NCI-H510A (cell line): ENCODE results near the gene WNT8B.
A peak's percentile ranks its signal among the peaks of the same experiment; 100 is the strongest.

Source experiments
- DNase-seq: peaks from one replicate; lab custom pipeline; 2025; lab: John Stamatoyannopoulos, UW

WNT8B gene

GRCh38 chr10:100483876-100484666 lies 21.3 kb downstream of the WNT8B start:
- no peak for DNase-seq

GRCh38 chr10:100485366-100485765 lies 22.6 kb downstream of the WNT8B start:
- no peak for DNase-seq

GRCh38 chr10:100485801-100486495 lies 23.1 kb downstream of the WNT8B start:
- DNase-seq, result no peak

GRCh38 chr10:100487529-100487928 lies 24.7 kb downstream of the WNT8B start:
- DNase-seq, result no peak

- no peak for DNase-seq
These were observed 26.6 kb downstream of the WNT8B start for GRCh38 chr10:100489396-100489795.

- DNase-seq, result no peak
These were observed 27.7 kb downstream of the WNT8B start for GRCh38 chr10:100490531-100490930.

- no peak for DNase-seq
These were observed 33.8 kb downstream of the WNT8B start for GRCh38 chr10:100496567-100496966.

- DNase-seq, result no peak
These were observed 35.2 kb downstream of the WNT8B start for GRCh38 chr10:100498059-100498458.

- DNase-seq, result no peak
These were observed 38.6 kb downstream of the WNT8B start for GRCh38 chr10:100501423-100501822.

GRCh38 chr10:100502926-100503494 lies 40.2 kb downstream of the WNT8B start:
- DNase-seq, result no peak

- DNase-seq, result no peak
These were observed 41.3 kb downstream of the WNT8B start for GRCh38 chr10:100504096-100504495.

GRCh38 chr10:100505164-100505563 lies 42.4 kb downstream of the WNT8B start:
- no peak for DNase-seq

GRCh38 chr10:100506596-100507356 lies 44.0 kb downstream of the WNT8B start:
- no peak for DNase-seq

GRCh38 chr10:100507357-100507732 lies 44.5 kb downstream of the WNT8B start:
- DNase-seq, result no peak

- no peak for DNase-seq
These were observed 45.5 kb downstream of the WNT8B start for GRCh38 chr10:100508266-100508665.

- no peak for DNase-seq
These were observed 45.9 kb downstream of the WNT8B start for GRCh38 chr10:100508691-100509150.

GRCh38 chr10:100509241-100509840 lies 46.5 kb downstream of the WNT8B start:
- no peak for DNase-seq

- no peak for DNase-seq
These were observed 47.9 kb downstream of the WNT8B start for GRCh38 chr10:100510533-100511308.

GRCh38 chr10:100515612-100516011 lies 52.8 kb downstream of the WNT8B start:
- DNase-seq, result no peak

GRCh38 chr10:100516847-100517246 lies 54.0 kb downstream of the WNT8B start:
- no peak for DNase-seq

- peak; percentile 38 for DNase-seq
These were observed 56.0 kb downstream of the WNT8B start for GRCh38 chr10:100518761-100519241.
